GM20000 (cell line): ENCODE data around the gene DZIP3.

Experiments
- DNase-seq: peaks from one replicate; pipeline ENCODE4 v3.0.0; 2012; ENCODE audit warnings: low spot score
- TF ChIP-seq, protein P1 (sequence below): IDR thresholded peaks from 2 replicates; pipeline ENCODE4 v1.5.1; 2012; ENCODE audit warnings: mild to moderate bottlenecking, control low read depth; ENCODE audit errors: extremely low read depth, missing control alignments

DZIP3 gene

DNA sequence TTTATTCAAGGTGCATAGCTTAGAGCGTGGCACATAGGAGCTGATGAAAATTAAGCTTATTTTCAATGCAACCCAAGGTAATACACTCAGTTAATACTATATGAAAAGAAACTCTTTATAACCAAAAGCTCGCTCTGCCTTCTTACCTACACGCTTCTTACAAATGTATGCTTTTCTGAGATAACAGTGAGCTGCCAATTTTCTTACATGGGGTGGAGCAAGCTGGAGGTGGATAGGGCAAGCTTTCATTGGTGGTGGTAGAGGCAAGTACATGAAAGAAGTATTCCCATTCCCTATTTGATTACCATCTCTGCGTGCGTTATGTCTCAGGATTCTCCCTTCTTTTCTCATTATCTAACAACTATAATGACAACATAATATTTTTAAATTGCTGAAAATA lies 8.9 kb downstream of the DZIP3 start:
- DNase-seq = no peak
- TF ChIP-seq, protein P1, sequence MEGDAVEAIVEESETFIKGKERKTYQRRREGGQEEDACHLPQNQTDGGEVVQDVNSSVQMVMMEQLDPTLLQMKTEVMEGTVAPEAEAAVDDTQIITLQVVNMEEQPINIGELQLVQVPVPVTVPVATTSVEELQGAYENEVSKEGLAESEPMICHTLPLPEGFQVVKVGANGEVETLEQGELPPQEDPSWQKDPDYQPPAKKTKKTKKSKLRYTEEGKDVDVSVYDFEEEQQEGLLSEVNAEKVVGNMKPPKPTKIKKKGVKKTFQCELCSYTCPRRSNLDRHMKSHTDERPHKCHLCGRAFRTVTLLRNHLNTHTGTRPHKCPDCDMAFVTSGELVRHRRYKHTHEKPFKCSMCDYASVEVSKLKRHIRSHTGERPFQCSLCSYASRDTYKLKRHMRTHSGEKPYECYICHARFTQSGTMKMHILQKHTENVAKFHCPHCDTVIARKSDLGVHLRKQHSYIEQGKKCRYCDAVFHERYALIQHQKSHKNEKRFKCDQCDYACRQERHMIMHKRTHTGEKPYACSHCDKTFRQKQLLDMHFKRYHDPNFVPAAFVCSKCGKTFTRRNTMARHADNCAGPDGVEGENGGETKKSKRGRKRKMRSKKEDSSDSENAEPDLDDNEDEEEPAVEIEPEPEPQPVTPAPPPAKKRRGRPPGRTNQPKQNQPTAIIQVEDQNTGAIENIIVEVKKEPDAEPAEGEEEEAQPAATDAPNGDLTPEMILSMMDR = no peak

DNA sequence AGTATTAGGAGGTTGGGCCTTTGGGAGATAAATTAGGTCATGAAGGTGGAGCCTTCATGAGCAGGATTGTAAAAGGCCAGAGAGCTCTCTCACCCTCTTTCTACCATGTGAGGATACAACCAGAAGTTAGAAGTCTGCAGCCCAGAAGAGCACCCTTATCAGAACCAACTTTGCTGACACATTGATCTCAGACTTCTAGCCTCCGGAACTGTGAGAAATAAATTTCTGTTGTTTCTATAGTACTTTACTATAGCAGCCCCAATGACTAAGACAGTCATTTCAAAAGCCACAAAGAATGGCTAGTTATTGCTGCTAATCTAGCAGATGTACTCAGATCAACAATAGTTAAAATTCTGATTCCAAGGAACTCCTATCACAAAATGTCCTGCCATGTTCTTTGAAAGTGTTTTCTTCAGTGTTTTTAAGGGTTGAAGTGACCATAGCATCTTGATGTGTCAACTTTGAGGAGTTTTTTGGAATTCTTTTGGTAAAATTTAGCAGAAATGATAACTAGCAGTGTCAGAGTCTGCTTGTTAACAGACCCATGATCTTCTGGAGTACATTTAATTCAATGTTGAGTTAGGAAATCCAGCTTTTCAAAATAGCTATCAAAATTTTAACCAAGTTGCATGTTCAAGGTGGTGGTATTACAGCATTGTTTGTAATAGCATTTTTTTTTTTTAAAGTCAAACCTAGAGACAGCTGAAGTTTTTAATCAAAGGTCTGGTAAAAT lies 10.3 kb downstream of the DZIP3 start:
- DNase-seq = no peak
- TF ChIP-seq, protein P1 = no peak

DNA sequence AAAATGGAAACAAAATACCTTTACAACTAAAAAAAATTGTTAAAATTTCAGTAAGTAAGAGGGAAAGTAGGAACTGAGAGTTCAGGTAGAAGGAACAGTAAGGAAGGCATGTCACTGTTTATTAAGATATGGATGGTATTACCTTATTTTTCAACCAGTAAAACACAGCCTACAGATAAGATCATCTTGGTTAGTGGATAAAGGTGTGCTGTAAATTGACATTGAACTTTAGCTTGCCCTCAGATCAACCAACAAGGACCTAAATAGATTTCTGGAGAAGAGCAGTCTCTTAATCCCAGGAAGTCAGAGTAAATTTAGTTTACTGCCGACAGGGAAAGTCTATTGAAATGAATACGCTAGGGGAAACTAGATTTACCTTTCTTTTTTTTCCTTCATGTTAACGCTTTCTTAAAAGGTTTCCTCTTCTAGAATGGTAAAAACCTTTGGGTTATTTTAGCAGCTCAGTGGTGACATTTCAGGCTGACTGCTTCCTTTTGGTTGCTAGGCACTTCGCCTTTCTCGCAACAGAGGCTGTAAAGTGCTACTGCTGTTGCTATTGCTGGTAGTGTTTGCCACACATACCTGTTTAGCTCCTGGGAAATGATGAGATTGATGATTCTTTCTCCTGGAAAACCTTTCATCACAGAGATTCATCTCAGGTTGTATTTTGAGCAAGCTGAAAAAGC lies 12.9 kb downstream of the DZIP3 start:
- DNase-seq = no peak
- TF ChIP-seq, protein P1 = no peak

DNA sequence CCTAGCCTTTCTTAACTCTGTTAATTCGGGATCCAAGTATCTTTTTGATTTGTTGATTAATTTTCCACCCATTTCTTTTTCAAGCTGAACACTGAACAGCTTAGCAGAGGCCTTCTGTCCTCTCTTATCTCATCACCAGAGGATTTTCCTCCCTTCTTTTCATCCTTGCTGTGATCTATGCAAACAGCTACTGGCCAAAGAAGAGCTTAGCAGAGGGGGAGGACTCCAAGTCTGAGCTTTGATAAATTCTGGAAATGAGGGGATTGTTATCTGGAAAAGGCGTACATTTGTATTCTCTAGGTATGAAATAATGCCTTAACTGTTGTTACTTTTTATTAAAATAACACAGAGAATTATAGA lies 13.4 kb downstream of the DZIP3 start:
- TF ChIP-seq, protein P1 = no peak
- DNase-seq = no peak

DNA sequence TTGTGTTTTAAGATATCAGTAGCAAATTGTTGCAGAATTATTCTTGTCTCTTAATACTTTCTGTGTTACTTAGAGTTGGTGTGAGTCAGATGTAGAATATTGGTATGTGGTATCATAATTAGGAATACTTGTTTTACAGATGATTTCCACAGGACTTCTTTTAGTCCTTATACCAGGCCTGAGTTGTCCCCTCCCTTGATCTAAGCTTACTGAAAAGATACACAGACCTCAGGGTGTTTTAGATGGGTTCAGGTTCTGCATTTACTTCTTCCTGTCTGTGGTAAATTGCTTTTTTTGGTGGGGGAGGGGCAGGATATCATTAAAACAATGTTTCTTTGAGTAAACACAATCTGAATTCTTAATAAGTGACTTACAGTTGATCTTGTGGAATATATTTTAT lies 14.2 kb downstream of the DZIP3 start:
- DNase-seq = no peak
- TF ChIP-seq, protein P1 = no peak

DNA sequence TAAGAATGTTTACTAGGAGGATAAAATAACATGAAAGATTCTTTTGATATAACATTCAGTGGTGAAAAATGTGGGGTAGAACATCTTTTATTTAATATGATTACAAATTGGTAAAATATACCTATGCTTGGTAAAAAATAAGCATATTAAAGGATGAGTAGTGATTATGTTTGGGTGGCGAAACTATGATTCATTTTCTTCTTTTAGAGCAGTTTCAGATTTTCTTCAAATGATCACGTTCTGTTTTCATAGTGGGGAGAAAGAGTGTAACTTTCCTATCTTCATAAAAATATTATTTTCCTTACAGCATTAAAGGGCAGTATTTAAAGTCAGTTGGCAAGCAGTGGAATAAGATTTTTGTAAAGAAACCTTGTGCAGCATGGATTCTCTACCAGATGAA lies 15.5 kb downstream of the DZIP3 start:
- no peak for DNase-seq
- TF ChIP-seq, protein P1 = no peak

DNA sequence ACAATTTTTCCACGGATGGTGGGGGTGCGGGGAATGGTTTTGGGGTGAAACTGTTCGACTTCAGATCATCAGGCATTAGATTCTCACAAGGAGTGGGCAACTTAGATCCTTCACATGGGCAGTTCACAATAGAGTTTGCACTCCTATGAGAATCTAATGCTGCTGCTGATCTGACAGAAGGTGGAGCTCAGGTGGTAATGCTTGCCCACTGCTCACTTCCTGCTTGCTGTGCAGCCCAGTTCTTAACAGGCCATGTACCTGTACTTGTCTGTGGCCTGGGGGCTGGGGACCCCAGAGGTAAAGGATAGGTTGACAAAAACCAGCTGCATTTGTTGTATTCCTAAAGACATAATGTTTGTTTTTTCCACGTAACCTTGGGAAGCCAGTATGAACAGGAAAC lies 16.0 kb downstream of the DZIP3 start:
- TF ChIP-seq, protein P1 = no peak
- no peak for DNase-seq
